Keratinocyte (primary cell): ENCODE results near the gene ANO7. TPM values are rescaled to one million over a fixed set of nuclear protein-coding genes. Genes with fewer than 3 reads are reported as not detected.

ENCODE experiments used
- DNase-seq: peaks from one replicate; pipeline ENCODE4 v3.0.0-alpha.2; 2011; ENCODE audit warnings: low read depth, missing footprints, low spot score
- FAIRE-seq: peaks from 2 replicates; lab custom pipeline; 2011; peaks lifted over from hg19 to GRCh38; lab: Jason Lieb, UNC
- H2AFZ ChIP-seq: 2 replicates; pipeline ENCODE4 v1.6.0; 2012; ENCODE audit warnings: low read length, control low read depth, inconsistent platforms; ENCODE audit not compliant: control insufficient read depth
- H3K27ac ChIP-seq: 2 replicates; pipeline ENCODE4 v1.5.1; 2011; ENCODE audit warnings: low read length; ENCODE audit not compliant: control insufficient read depth, insufficient read depth
- H3K27me3 ChIP-seq: 3 replicates; pipeline ENCODE4 v1.6.0; 2011; ENCODE audit warnings: low read length; ENCODE audit not compliant: control insufficient read depth, insufficient read depth; ENCODE audit errors: extremely low read depth
- H3K36me3 ChIP-seq, 2 experiments: 2 replicates in 1 of 2; 3 replicates in 1 of 2; pipeline ENCODE4 v1.5.1; 2011; ENCODE audit warnings: low read length in 2 of 2, mild to moderate bottlenecking in 1 of 2; ENCODE audit not compliant: control insufficient read depth in 2 of 2, insufficient read depth in 2 of 2; ENCODE audit errors: extremely low read depth in 1 of 2
- H3K4me1 ChIP-seq: 3 replicates; pipeline ENCODE4 v1.5.1; 2011; ENCODE audit warnings: low read length; ENCODE audit not compliant: control insufficient read depth, insufficient read depth; ENCODE audit errors: extremely low read depth
- H3K4me2 ChIP-seq: 3 replicates; pipeline ENCODE4 v1.6.0; 2011; ENCODE audit warnings: low read depth, low read length; ENCODE audit not compliant: control insufficient read depth, insufficient read depth; ENCODE audit errors: extremely low read depth
- H3K4me3 ChIP-seq, 3 experiments: fragments of 200-600 bp in 1 of 3; sonication (generic) in 1 of 3; 2 replicates in 2 of 3; 3 replicates in 1 of 3; pipeline ENCODE4 v1.5.1; 2011 to 2016; ENCODE audit warnings: low read length in 3 of 3, mild to moderate bottlenecking in 3 of 3, control low read depth in 2 of 3, inconsistent platforms in 1 of 3, low read depth in 1 of 3, mixed read lengths in 1 of 3, mixed run types in 1 of 3, moderate library complexity in 1 of 3; ENCODE audit not compliant: control insufficient read depth in 2 of 3, insufficient read depth in 2 of 3; ENCODE audit errors: extremely low read depth in 1 of 3
- H3K79me2 ChIP-seq: 2 replicates; pipeline ENCODE4 v1.6.0; 2012; ENCODE audit warnings: low read length; ENCODE audit not compliant: control insufficient read depth, insufficient read depth
- H3K9ac ChIP-seq: 3 replicates; pipeline ENCODE4 v1.6.0; 2011; ENCODE audit warnings: low read length; ENCODE audit not compliant: control insufficient read depth, insufficient read depth; ENCODE audit errors: extremely low read depth
- H3K9me1 ChIP-seq: 3 replicates; pipeline ENCODE4 v1.6.0; 2011; ENCODE audit warnings: low read length; ENCODE audit not compliant: control insufficient read depth, insufficient read depth; ENCODE audit errors: extremely low read depth
- H3K9me3 ChIP-seq: 2 replicates; pipeline ENCODE4 v1.5.1; 2012; ENCODE audit warnings: low read depth, low read length; ENCODE audit not compliant: control insufficient read depth
- H4K20me1 ChIP-seq: 3 replicates; pipeline ENCODE4 v1.6.0; 2011; ENCODE audit warnings: low read length; ENCODE audit not compliant: control insufficient read depth, insufficient read depth; ENCODE audit errors: extremely low read depth
- EZH2 ChIP-seq: IDR thresholded peaks from one replicate; pipeline ENCODE4 v1.6.1; 2012; ENCODE audit warnings: inconsistent platforms, mild to moderate bottlenecking, low read length, moderate library complexity
- dilution Hi-C: fragments of 300-500 bp; cut with MboI; formaldehyde crosslinking; loops from one replicate; pipeline ENCODE4 v1.7.0; 2020; ENCODE audit warnings: low sequenced_read_pairs; ENCODE audit not compliant: extremely low pct_ligation_motif_present
- polyA plus RNA-seq, 5 experiments: library from polyadenylated mRNA; depleted of rRNA in 3 of 5; stranded (reverse) in 3 of 5; stranded (forward) in 1 of 5; unstranded in 1 of 5; fragments of >200 nt; gene quantifications; 1 replicate in 1 of 5; 2 replicates in 3 of 5; 3 replicates in 1 of 5; pipeline versions ENCODE4 v1.2.1 to v1.2.3, GENCODE V29; 2011 to 2012; ENCODE audit warnings: missing spikeins in 2 of 5, low read depth in 1 of 5, low replicate concordance in 1 of 5
- TF ChIP-seq, protein P1 (sequence below), 3 experiments: IDR thresholded peaks in 1 of 3; conservative IDR thresholded peaks in 1 of 3; optimal IDR thresholded peaks in 1 of 3; 2 replicates in 2 of 3; 3 replicates in 1 of 3; pipeline versions ENCODE3 to v1.5.1; 2011; ENCODE audit warnings: low read length in 3 of 3, mild to moderate bottlenecking in 3 of 3, moderate library complexity in 2 of 3, control low read depth in 1 of 3, inconsistent platforms in 1 of 3; ENCODE audit not compliant: insufficient read depth in 2 of 3; ENCODE audit errors: extremely low read depth in 1 of 3

The ANO7 gene
- polyA plus RNA-seq, 1 donor (not counting 4 experiments of a cell fraction or from before 2014, with no cell fraction given), result 0.14 TPM

- dilution Hi-C loops, result no loop called here
Measured at GRCh38 chr2:241161646-241162281, 26.7 kb upstream of the ANO7 start.

GRCh38 chr2:241163601-241164118 is 24.8 kb upstream of the ANO7 start:
- no peaks in the 10 kb centered on the region for H3K9me3 ChIP-seq
- no peaks in the 10 kb centered on the region for H3K4me1 ChIP-seq
- H3K4me2 ChIP-seq, result no peak overlapping the region
- no peaks in the 10 kb centered on the region for H3K27me3 ChIP-seq
- no peaks in the 10 kb centered on the region for H3K79me2 ChIP-seq
- H3K36me3 ChIP-seq, result peaks cover 33 to 38% of the 10 kb centered on the region in 2 experiments
- H3K27ac ChIP-seq, result no peak overlapping the region
- dilution Hi-C loops, result no loop called here
- no peak overlapping the region for H3K4me3 ChIP-seq
- H3K9me1 ChIP-seq, result no peaks in the 10 kb centered on the region
- H3K9ac ChIP-seq, result no peak overlapping the region
- H4K20me1 ChIP-seq, result peaks cover 5% of the 10 kb centered on the region
- TF ChIP-seq, protein P1, sequence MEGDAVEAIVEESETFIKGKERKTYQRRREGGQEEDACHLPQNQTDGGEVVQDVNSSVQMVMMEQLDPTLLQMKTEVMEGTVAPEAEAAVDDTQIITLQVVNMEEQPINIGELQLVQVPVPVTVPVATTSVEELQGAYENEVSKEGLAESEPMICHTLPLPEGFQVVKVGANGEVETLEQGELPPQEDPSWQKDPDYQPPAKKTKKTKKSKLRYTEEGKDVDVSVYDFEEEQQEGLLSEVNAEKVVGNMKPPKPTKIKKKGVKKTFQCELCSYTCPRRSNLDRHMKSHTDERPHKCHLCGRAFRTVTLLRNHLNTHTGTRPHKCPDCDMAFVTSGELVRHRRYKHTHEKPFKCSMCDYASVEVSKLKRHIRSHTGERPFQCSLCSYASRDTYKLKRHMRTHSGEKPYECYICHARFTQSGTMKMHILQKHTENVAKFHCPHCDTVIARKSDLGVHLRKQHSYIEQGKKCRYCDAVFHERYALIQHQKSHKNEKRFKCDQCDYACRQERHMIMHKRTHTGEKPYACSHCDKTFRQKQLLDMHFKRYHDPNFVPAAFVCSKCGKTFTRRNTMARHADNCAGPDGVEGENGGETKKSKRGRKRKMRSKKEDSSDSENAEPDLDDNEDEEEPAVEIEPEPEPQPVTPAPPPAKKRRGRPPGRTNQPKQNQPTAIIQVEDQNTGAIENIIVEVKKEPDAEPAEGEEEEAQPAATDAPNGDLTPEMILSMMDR (optimal IDR thresholded peaks at IDR 0.05 in 1 of 3, IDR thresholded peaks at IDR 0.05 in 1 of 3, conservative IDR thresholded peaks at IDR 0.05 in 1 of 3; ENCODE audit: extremely low read depth in 1 of 3, insufficient read depth in 2 of 3, low read length in 3 of 3), result no peak
- no peak for TF ChIP-seq EZH2
- no peak for DNase-seq
- H2AFZ ChIP-seq, result no peak overlapping the region
- no peak for FAIRE-seq

More at GRCh38 chr2:241161646-241162281, 26.7 kb upstream of the ANO7 start:
- Histone ChIP-seq H2AFZ (no peak overlapping the region), H3K4me1 (no peaks in the 10 kb centered on the region), H3K27ac (no peak overlapping the region), H4K20me1 (peaks cover 3% of the 10 kb centered on the region), H3K36me3 (peaks cover 39 to 42% of the 10 kb centered on the region in 2 experiments), H3K4me3 (no peak overlapping the region), H3K27me3 (no peaks in the 10 kb centered on the region), H3K79me2 (no peaks in the 10 kb centered on the region), H3K9me1 (no peaks in the 10 kb centered on the region), H3K9ac (no peak overlapping the region), H3K4me2 (no peak overlapping the region), H3K9me3 (no peaks in the 10 kb centered on the region)
- no peak for DNase-seq
- TF ChIP-seq, protein P1 (optimal IDR thresholded peaks at IDR 0.05 in 1 of 3, IDR thresholded peaks at IDR 0.05 in 1 of 3, conservative IDR thresholded peaks at IDR 0.05 in 1 of 3; ENCODE audit: extremely low read depth in 1 of 3, insufficient read depth in 2 of 3, low read length in 3 of 3), result no peak
- no peak for TF ChIP-seq EZH2
- no peak for FAIRE-seq
